ENCODE data around the gene TNFRSF4. TPM values are rescaled to one million over a fixed set of nuclear protein-coding genes. Genes with fewer than 3 reads are reported as not detected.
A peak's percentile ranks its signal among the peaks of the same experiment; 100 is the strongest.

The TNFRSF4 gene
- total and polyA plus RNA-seq, 9 of the 15 experiments (the other 6 are each of a cell fraction or from before 2014, with no cell fraction given): 0.07 to 0.44 (median 0.19) TPM; not detected in 5

GRCh38 chr1:1178794-1179331 lies 35.1 kb downstream of the TNFRSF4 start:
- 24% methylated on average over 32 of the region's 32 CpGs for WGBS (ENCODE audit: insufficient coverage, low coverage, missing lambda C conversion rate)
- no peak overlapping the region for H3K4me2 ChIP-seq (ENCODE audit: insufficient read depth, low read length)
- no peak for ATAC-seq
- H3K4me1 ChIP-seq (replicated peaks in 1 of 2; ENCODE audit: control insufficient read depth in 2 of 2, insufficient read depth in 2 of 2, low read length in 2 of 2): peaks cover 0 to 74% of the 10 kb centered on the region in 2 experiments; a peak in 2 of 5 replicates
- H3K27me3 ChIP-seq (ENCODE audit: control insufficient read depth in 2 of 2, insufficient read depth in 2 of 2, low read length in 2 of 2): peaks cover 34 to 62% of the 10 kb centered on the region in 2 experiments
- no peaks in the 10 kb centered on the region for H3K79me2 ChIP-seq (ENCODE audit: control insufficient read depth, insufficient read depth, low read length)
- H3K4me3 ChIP-seq: no peak overlapping the region
- no peaks in the 10 kb centered on the region for H3K9me1 ChIP-seq (ENCODE audit: control insufficient read depth, insufficient read depth, low read length)
- no peaks in the 10 kb centered on the region; the same call in 1 of the 2 replicates for H4K20me1 ChIP-seq (replicated peaks; ENCODE audit: control insufficient read depth, insufficient read depth, low read length)
- CTCF ChIA-PET (ENCODE audit: low intra/inter-chr PET ratio): no interaction called here
- BruUV-seq (replicated peaks): no TSS peak
- H3K9ac ChIP-seq (ENCODE audit: insufficient read depth in 1 of 2, low read depth in 2 of 2, low read length in 2 of 2): no peak overlapping the region
- no peak overlapping the region for H2AFZ ChIP-seq (ENCODE audit: low read depth, low read length)
- FAIRE-seq: no peak
- TF ChIP-seq E2F1 (CRISPR knock-in tag; IDR thresholded peaks at IDR 0.05) (no peak), TCF7 (IDR thresholded peaks at IDR 0.05; ENCODE audit: borderline replicate concordance) (no peak), FIP1L1 (IDR thresholded peaks at IDR 0.05; ENCODE audit: low read depth, low read length, poor library complexity, severe bottlenecking) (peak; percentile 29), PCBP1 (IDR thresholded peaks at IDR 0.05; ENCODE audit: low read depth, low read length, poor library complexity, severe bottlenecking) (peak; percentile 23), ZNF239 (CRISPR knock-in tag; IDR thresholded peaks at IDR 0.05) (no peak), ZBTB9 (CRISPR knock-in tag; IDR thresholded peaks at IDR 0.05) (no peak)
- DNase-seq (ENCODE audit: extremely low read depth in 1 of 4, low spot score in 3 of 4): peak in 1 of 4 experiments; percentile 5
- in situ Hi-C loops (cut with MboI): no loop called here
- H3K36me3 ChIP-seq (ENCODE audit: control insufficient read depth, insufficient read depth, low read length): no peaks in the 10 kb centered on the region
- POLR2A ChIA-PET: interaction anchor here (1.0 kb wide), 3 partner anchors 9 to 28 kb away, joined by 3 to 4 read pairs (median 4); no protein-coding TSS in a partner anchor
- no peak overlapping the region for H3K27ac ChIP-seq (ENCODE audit: extremely low read depth, low read depth, low read length)
- 0 out of 2 replicates have a peak, but pooled peaks cover 1% of the 10 kb centered on the region for H3K9me3 ChIP-seq (replicated peaks; ENCODE audit: control insufficient read depth, insufficient read depth, low read depth, low read length)
- intact Hi-C loops (cut with micrococcal nuclease): no loop called here

Measured in K562 (cell line).